NCI-H2227 (cell line): ENCODE measurements around the gene CLPX.
A peak's percentile ranks its signal among the peaks of the same experiment; 100 is the strongest.
"Not testable (repeated sequence)": the region's sequence is repeated elsewhere in the genome, so short reads cannot be mapped to it uniquely, and the experiment has no call there.

Source experiments
- DNase-seq: peaks from one replicate; lab custom pipeline; 2025; ENCODE audit not compliant: unreplicated experiment; lab: John Stamatoyannopoulos, UW

Gene CLPX

GRCh38 chr15:65175511-65175910, 9.6 kb downstream of the CLPX start:
- DNase-seq = no peak

DNA sequence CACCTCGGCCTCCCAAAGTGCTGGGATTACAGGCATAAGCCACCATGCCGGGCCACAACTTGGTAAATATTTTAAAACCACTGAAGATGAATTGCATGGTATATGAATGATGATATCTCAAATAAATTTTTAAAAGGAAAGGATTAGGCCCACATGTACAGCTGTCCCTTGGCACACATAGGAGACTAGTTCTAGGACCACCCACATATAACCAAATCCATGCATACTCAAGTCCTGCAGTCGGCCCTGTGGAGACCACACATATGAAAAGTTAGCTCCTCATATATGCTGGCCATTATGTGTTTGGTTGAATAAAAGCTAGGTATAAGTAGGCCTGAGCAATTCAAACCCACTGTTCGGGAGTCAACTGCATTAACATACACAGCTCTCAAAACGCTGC, 10.6 kb downstream of the CLPX start:
- no peak for DNase-seq

DNA sequence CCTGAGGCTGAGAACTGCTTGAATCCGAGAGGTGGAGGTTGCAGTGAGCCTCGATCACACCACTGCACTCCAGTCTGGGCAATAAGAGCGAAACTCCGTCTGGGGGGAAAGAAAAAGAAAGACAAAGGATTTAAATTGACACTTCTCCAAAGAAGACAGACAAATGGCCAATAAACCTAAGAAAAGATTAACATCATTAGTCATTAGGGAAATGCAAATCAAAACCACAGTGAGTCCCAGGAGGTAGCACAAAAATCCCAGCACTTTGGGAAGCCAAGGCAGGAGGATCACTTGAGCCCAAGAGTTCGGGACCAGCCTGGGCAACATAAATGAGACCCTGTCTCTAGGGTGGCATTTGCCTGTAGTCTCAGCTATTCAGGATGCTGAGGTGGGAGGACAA, 12.6 kb downstream of the CLPX start:
- no peak for DNase-seq

DNA sequence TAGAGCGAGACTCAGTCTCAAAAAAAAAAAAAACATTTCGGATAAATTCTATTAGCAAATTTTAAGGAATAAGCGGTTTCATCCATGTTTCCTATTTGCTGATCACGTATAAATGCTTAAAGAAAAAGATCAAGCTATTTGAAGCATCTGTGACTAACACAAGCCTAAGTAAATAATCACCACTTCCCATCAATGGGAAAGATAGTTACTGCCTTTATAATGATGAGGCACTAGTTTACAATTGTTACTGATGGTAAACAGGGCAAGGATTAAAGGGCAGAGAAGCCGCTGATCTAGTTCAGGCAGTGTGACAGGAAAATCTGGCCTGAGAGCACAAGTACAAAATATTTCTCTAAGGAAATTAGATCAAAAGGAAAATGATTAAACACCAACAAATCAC, 13.7 kb downstream of the CLPX start:
- no peak for DNase-seq

DNA sequence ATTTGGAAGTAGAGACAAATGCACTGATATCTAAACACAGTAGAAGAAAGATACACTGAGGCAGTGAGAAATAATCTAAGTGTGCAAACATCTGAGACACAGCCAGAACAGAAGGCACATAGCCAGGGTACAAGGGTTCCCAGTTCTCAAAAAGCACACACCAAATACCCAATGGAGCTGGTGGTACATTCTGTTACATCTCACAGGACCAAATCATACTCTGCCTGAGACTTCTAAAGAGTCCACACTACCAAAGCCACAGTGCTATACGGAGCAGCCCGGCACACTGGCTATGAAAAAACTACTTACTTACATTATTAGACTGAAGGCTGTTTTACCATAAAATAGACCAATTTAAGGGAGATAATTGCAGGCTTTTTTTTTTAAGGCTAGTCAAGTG, 19.3 kb downstream of the CLPX start:
- DNase-seq = no peak

DNA sequence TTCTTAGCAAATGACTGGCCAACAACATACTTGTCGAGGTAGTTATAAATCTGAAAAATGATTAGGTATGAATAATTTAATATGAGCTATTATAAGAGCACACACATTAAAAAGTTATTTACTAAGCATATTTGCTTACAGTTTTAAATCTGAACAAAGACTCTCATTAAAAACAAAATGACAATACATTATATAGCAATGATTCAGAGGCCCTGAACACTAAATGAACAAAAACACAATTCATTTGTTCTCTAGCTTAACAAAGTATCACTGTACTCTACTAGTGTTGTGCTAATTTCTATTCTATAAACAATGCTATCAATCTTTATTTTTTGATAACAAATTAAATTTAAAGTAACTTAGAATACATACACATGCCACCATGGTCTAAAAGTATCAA, 21.0 kb downstream of the CLPX start:
- DNase-seq = no peak

- DNase-seq = no peak
Measured at GRCh38 chr15:65163041-65163440, 22.1 kb downstream of the CLPX start.

DNA sequence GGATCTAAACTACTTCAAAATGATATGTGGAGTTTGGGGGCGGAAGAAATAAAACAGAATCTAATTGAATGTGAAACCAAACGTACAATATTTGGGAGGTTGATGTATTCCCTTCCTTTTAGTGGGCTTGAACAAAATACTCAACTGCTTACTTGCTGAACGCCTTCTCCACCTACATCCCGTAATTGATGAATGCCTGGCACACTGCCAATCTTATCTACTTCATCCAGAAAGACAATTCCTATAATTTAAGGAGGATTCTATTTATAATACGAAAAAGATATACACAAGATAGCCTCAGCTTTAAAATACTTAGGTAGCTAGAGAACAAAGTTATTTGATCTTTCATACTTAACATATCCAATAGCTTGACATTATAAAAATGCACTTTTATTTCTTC, 28.4 kb downstream of the CLPX start:
- no peak for DNase-seq

- no peak for DNase-seq
Measured at GRCh38 chr15:65154720-65155119, 30.4 kb downstream of the CLPX start.

GRCh38 chr15:65147902-65148301, 37.2 kb downstream of the CLPX start:
- no peak for DNase-seq

- no peak for DNase-seq
Measured at GRCh38 chr15:65146438-65146837, 38.7 kb downstream of the CLPX start.

DNA sequence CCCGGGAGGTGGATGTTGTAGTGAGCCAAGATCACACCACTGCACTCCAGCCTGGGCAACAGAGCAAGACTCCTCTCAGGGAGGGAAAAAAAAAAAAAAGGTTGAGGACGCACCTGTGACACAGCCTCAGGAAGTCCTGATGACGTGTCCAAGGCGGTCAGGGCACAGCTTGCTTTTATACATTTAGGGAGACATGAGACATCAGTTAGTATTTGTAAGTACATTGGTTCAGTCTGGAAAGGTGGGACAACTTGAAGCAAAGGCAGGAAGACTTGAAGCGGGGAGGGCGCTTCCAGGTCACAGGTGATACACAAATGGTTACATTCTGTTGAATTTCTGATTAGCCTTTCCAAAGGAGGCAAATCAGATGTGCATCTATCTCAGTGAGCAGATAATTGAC, 46.5 kb downstream of the CLPX start:
- DNase-seq = not testable (repeated sequence)

GRCh38 chr15:65137893-65138292, 47.2 kb downstream of the CLPX start:
- not testable (repeated sequence) for DNase-seq

GRCh38 chr15:65137089-65137488, 48.1 kb downstream of the CLPX start:
- not testable (repeated sequence) for DNase-seq

DNA sequence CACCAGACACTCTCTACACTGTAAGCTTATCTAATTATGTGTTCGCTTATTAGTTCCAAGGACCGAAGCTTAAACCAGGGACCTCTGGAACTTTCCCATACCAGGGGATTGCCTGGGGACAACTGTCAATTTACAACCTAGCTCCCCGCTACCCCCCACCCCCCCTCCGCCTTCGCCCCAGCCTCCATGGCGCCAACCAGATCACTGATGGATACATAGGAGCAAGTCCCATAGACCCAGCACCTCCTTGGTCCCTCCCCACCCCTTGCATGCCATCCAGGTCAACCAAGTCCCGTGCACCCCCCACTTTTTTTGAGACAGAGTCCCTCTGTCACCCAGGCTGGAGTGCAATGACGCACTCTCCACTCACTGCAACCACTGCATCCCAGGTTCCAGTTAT, 50.6 kb downstream of the CLPX start:
- DNase-seq = no peak

DNA sequence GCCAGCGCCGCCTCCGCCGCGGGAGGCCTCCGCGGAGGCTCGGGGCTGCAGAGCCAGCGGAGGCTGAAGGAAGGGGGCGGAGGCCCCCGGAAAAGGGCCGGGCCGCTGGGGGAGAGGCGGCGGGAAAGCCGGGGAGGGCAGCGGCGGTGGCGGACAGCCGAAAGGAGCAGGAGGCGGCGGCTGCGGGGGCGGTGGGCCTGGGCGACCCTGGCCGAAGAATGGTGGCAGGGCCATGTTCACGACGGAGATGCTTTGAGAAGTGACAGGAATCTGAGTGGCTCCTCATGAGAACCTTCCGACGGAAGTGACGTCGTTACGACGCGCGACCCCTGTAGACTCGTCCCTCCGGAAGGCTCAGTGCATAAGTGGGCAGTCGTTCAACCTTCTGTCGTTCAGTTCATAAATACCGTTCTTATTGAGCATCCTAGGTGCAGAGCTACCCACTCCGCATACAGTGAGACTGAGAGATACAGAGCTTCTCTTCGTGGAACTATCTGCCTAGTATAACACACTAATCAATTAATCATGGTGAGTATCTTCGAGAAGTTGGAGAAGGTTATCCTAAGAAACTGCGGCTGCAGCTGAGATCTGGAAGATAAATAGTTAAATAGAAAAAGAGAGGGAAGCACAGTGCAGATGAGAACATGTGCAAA, 51.5 kb downstream of the CLPX start, which contains the start of gene PDCD7:
TSS of gene PDCD7 (minus strand) at position 261 of the 653 bp plus-strand sequence. CDS start at position 234, 27 bp downstream.
- DNase-seq = peak; percentile 90

- peak; percentile 26 for DNase-seq
Measured at GRCh38 chr15:65132878-65133547, 52.1 kb downstream of the CLPX start.

GRCh38 chr15:65130941-65131340, 54.2 kb downstream of the CLPX start:
- peak; percentile 10 for DNase-seq

DNA sequence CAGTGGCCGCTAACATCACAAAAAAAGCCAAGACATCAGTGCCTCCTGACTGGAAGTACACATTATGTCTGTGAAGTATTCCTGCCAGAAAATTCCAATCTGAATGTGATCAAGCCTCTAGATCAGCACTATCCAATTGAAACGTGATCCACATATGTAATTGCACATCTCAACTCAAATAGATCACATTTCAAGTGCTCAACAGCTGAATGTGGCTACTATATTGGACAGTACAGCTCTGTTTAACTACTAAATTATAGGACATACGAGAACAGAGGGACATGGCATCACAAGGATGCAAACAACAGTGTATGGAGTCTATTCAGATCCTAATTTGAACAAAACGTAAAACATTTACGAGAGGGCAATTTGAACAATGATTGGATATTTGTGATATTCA, 69.6 kb downstream of the CLPX start:
- peak; percentile 22 for DNase-seq

DNA sequence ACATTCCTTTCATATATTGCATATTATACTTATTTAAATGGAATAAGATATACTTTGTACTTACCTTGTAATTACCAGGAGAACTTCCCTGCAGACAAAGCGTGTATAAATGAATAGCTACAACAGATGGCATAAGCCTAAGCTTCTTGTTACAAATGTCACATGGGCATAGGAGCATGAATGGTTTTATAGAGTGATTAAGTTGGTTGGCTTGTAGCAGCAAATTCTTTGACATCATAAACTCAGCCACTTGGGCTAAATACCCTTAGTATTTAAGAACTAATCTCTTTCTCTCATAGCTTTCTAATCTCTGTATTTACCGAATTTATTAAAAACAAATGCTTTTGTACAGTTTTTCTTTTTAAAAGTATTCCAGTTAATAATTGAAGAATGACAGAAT, 70.1 kb downstream of the CLPX start, which contains the start of gene UBAP1L:
TSS of gene UBAP1L (minus strand) at position 115 of the 400 bp plus-strand sequence. CDS start 8,985 bp downstream, outside the sequence.
- DNase-seq = peak; percentile 5

GRCh38 chr15:65110676-65111292, 74.4 kb downstream of the CLPX start:
- DNase-seq = no peak

DNA sequence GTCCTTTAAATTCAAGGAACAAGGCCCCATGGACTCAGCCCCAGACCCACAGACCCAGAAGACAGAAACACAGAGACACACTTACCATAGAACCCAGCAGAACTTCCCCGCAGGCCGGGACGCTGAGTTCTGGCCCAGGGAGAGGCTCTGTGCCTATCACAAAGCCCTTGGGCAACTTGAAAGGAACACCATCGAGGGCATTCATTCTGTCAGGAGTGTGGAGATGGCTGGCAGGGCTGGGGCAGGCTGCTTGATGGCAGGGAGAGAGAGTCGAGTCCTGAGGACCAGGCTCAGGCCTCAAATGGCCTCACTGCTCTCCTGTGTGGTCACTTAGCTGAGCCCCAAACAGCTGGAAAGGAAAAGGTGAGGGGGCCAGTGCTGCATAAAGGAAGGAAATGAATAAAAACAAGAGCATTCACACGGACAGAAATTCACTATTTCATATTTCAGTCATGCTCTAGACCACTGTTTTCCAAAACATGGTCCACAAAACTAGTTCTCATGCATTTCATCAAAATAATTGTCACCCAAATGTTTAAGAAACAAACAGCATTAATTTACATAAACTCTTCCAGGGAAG, 79.0 kb downstream of the CLPX start:
- no peak for DNase-seq
